Right renal pelvis (tissue), 4 donors: Measurements from ENCODE around the gene GCH1. TPM values are rescaled to one million over a fixed set of nuclear protein-coding genes. Genes with fewer than 3 reads are reported as not detected.
"Not testable (repeated sequence)": the region's sequence is repeated elsewhere in the genome, so short reads cannot be mapped to it uniquely, and the experiment has no call there.

Source experiments
- DNase-seq, 4 donors: peaks; one replicate each; pipeline ENCODE4 v3.0.0-alpha.2; 2013; ENCODE audit warnings: low read depth in 4 of 4, low spot score in 3 of 4, missing footprints in 1 of 4
- polyA plus RNA-seq, 4 donors: library from polyadenylated mRNA; unstranded; fragments of 120-200 nt; gene quantifications; one replicate each; pipeline ENCODE4 v1.2.1, GENCODE V29; 2013; ENCODE audit not compliant: insufficient read length in 4 of 4

Gene GCH1
- polyA plus RNA-seq, 4 donors = 10.4 to 12.2 (median 10.7) TPM

DNA sequence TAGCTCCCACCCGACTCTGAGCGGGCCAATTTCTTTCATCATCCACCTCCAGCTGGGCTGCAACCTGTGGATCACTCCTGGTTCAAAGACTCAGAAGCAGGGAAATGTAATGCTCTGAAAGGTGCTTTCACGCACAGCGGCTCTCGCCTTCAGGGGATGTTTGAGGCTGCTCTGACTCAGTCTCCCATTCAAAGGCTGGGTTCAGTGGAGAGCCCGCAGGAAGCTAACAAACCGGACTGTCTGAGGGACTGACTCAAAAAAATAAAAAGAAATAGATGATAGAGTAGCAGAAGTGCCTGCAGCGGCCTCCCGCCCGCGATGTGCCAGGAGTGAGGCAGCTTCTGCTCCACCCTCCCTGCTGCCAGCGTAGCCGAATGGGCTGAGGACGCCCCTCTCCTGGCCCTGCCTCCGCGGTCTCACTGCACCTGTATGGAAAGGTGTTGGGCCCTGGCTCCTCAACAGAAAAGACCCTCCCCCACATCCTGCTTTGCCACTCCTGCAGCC lies 98.0 kb downstream of the GCH1 start:
- no peak for DNase-seq

- no peak for DNase-seq
Observed at GRCh38 chr14:54803926-54804537, 98.6 kb downstream of the GCH1 start.

DNA sequence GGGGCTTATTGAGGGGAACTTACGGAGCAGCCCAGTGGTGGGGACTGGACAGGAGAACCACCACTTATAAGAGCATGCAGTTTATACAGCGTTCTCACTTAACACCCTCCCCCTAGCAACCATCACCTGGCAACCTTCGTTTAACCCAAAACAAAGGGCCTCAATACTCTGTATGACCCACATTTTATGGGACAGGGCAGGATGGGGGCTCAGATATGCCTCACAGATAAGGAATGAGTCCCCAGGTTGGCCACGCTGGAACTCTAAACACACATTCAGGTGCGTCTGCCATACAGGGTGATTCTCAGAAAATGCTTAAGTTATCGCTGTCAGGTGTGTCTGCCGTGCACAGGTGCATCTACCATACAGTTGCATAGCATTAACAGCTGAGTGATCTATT lies 99.2 kb downstream of the GCH1 start:
- DNase-seq = no peak

- DNase-seq = not testable (repeated sequence)
Observed at GRCh38 chr14:54801482-54801881, 101.1 kb downstream of the GCH1 start.

DNA sequence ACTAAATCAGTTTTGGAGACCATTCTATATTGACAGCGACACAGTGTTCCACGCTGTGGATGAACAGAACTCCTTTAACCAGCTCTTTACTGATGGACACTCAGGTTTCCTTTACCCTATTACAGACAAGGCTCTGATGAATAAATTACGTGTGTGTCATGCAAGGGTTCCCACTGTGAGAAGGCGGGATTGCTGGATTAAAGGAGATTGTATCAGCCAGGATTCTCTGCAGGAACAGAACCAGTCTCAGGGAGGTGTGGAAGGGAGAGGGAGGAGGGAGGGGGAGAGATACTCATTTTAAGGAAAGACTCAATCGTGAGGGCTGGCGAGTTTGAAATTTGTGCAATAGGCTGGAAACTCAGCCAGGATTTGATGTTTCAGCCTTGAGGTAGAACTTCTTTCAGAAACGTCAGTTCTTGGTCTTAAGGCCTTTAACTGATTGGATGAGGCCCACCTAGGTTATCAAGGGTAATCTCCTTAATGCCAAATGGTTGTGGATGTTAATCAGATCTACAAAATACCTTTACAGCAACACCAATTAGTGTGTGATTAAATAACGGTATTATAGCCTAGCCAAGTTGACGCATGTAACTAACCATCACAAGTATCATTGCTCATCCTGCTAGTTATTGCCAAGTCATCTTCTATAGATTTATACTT lies 104.0 kb downstream of the GCH1 start:
- DNase-seq = no peak

DNA sequence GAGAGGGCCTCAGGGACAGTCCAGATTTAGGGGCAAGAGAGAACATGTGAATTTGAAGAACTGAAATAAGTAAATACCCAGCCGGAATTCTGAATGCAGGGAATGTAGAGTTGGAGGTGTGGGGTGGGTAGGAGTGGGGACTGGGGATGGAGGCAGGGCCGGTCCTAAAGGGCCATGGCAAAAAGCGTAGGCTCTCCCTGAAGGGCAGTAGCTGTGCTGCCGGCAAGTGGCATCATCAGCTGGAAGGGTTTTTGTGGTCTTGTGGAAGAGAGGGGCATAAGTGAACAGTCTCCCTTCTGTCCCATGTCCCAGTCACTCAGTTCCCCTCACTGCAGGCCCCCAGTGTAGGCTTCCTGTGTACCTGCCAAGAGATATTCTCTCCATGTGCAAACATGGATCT lies 104.6 kb downstream of the GCH1 start:
- DNase-seq = no peak

- DNase-seq = no peak
Observed at GRCh38 chr14:54797556-54797955, 105.1 kb downstream of the GCH1 start.

DNA sequence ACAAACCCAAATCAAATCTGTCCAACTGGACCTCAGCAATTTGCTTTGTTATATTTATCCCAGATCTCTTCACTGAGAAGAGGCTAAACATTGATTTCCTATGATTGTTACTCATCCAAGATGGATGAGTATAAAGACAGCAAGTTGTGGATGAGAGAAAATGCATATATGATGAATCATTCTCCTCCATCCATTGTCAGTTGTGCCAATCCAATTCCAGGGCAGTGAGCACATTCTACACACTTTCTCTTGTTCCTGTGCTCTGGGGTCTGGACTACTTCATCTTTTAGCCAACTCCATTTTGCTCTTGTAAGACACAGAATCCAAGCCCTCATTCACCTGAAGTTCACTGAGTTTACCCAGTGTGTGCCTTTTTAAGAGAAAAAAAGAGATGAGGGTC lies 105.7 kb downstream of the GCH1 start:
- no peak for DNase-seq

DNA sequence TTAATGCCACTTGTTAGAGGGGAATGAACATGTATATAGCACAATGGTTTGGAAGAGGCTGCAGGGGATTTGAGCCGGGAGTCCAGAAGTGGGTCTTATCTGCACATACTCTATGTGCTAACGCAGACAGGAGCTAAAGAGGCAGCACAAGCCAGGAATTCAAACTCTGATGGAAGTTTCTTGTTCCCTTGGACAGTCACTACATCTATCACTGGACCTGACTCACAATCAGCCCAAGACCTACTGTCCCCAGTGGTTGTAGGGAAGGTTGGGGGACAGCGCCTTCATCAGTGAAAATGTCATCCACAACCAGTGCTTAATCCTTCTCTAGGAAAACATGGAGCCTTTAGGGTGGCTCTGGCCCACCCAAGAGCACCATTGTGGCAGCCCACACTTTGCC lies 107.8 kb downstream of the GCH1 start:
- DNase-seq = no peak

GRCh38 chr14:54794159-54794558 lies 108.5 kb downstream of the GCH1 start:
- no peak for DNase-seq

GRCh38 chr14:54792288-54792687 lies 110.3 kb downstream of the GCH1 start:
- no peak for DNase-seq

Other genes with a start within 250 kb of the GCH1 start
- gene WDHD1, start 124.3 kb upstream of the GCH1 start, polyA plus RNA-seq = 10 to 100 TPM; 15.0 to 20.5 (median 19.7) TPM
- gene SOCS4, start 124.4 kb upstream of the GCH1 start, polyA plus RNA-seq = 10 to 100 TPM; 18.0 to 22.4 (median 21.7) TPM
- gene MAPK1IP1L, start 148.8 kb upstream of the GCH1 start, polyA plus RNA-seq = 100 to 1,000 TPM; 101 to 113 (median 106) TPM
- 10 to 100 TPM; 17.6 to 28.0 (median 22.0) TPM for gene LGALS3, start 226.4 kb upstream of the GCH1 start, polyA plus RNA-seq